Breast epithelium (tissue), 3 donors: ENCODE data around the gene MAP3K7CL.

Experiments used
- POLR2A ChIP-seq: fragments of 450-650 bp; IDR thresholded peaks from one replicate; pipeline ENCODE4 v1.6.1; 2016; ENCODE audit warnings: antibody characterized with exemption, mild to moderate bottlenecking, moderate library complexity
- TF ChIP-seq, protein P1 (sequence below), 3 donors: fragments of 450-650 bp; IDR thresholded peaks; one replicate each; pipeline ENCODE4 v1.5.1; 2016 to 2017; ENCODE audit warnings: antibody characterized with exemption in 3 of 3, mild to moderate bottlenecking in 3 of 3, moderate library complexity in 3 of 3

GRCh38 chr21:29208682-29209059 is 78.2 kb downstream of the MAP3K7CL start:
- TF ChIP-seq, protein P1, sequence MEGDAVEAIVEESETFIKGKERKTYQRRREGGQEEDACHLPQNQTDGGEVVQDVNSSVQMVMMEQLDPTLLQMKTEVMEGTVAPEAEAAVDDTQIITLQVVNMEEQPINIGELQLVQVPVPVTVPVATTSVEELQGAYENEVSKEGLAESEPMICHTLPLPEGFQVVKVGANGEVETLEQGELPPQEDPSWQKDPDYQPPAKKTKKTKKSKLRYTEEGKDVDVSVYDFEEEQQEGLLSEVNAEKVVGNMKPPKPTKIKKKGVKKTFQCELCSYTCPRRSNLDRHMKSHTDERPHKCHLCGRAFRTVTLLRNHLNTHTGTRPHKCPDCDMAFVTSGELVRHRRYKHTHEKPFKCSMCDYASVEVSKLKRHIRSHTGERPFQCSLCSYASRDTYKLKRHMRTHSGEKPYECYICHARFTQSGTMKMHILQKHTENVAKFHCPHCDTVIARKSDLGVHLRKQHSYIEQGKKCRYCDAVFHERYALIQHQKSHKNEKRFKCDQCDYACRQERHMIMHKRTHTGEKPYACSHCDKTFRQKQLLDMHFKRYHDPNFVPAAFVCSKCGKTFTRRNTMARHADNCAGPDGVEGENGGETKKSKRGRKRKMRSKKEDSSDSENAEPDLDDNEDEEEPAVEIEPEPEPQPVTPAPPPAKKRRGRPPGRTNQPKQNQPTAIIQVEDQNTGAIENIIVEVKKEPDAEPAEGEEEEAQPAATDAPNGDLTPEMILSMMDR (IDR thresholded peaks at IDR 0.05), result no peak
- TF ChIP-seq POLR2A, result no peak
